MM.1S (cell line): ENCODE results near the gene GOLGA6L6.
"Not testable (repeated sequence)": the region's sequence is repeated elsewhere in the genome, so short reads cannot be mapped to it uniquely, and the experiment has no call there.

ENCODE experiments used
- CTCF ChIP-seq: fragments of 300-600 bp; sonication (generic); IDR thresholded peaks from 2 replicates; pipeline ENCODE4 v1.5.1; 2016; ENCODE audit warnings: antibody characterized with exemption, low read length, mixed read lengths
- EZH2 ChIP-seq: fragments of 300-600 bp; sonication (generic); optimal IDR thresholded peaks from 2 replicates; pipeline ENCODE3; 2017; ENCODE audit warnings: low read depth, mild to moderate bottlenecking, antibody characterized with exemption, low read length, mixed read lengths
- EZH2phosphoT487 ChIP-seq: fragments of 300-600 bp; sonication (generic); IDR thresholded peaks from 2 replicates; pipeline ENCODE4 v1.6.1; 2018; ENCODE audit warnings: antibody characterized with exemption, low read length

GRCh38 chr15:20582109-20582725, 40.6 kb upstream of the GOLGA6L6 start:
- not testable (repeated sequence) for TF ChIP-seq CTCF, EZH2phosphoT487, EZH2
